ENCODE measurements around the gene TOP1.

The TOP1 gene

GRCh38 chr20:40996326-40996725 lies 32.3 kb upstream of the TOP1 start:
- Histone ChIP-seq H4K12ac (ENCODE audit: low read depth, low read length) (no peak overlapping the region), H3K9me3 (ENCODE audit: insufficient read depth, low read depth, low read length) (peaks cover 1% of the 10 kb centered on the region), H4K8ac (ENCODE audit: low read depth, low read length) (no peak overlapping the region), H3K27ac (ENCODE audit: low read depth, low read length) (no peak overlapping the region), H3K18ac (ENCODE audit: low read length) (no peak overlapping the region), H3K79me2 (ENCODE audit: control insufficient read depth, insufficient read depth, low read length, poor library complexity) (no peaks in the 10 kb centered on the region), H3K23ac (ENCODE audit: low read length) (no peak overlapping the region), H3K4me3 (ENCODE audit: low read depth, low read length) (no peak overlapping the region), H3K9ac (ENCODE audit: low read length) (no peak overlapping the region), H2BK12ac (ENCODE audit: low read length) (no peak overlapping the region), H3K27me3 (ENCODE audit: insufficient read depth, low read length) (no peaks in the 10 kb centered on the region), H2AFZ (ENCODE audit: insufficient read depth, low read length, poor library complexity) (no peak overlapping the region), H3K4me2 (ENCODE audit: low read length) (no peak overlapping the region), H3K36me3 (ENCODE audit: control insufficient read depth in 1 of 2, insufficient read depth in 2 of 2, low read length in 2 of 2) (no peaks in the 10 kb centered on the region), H2BK120ac (ENCODE audit: insufficient read depth, low read length, poor library complexity) (no peak overlapping the region), H3K4ac (ENCODE audit: low read depth, low read length) (no peak overlapping the region), H2BK5ac (ENCODE audit: low read depth, low read length, poor library complexity) (no peak overlapping the region), H3K14ac (ENCODE audit: low read length) (no peak overlapping the region), H3K4me1 (ENCODE audit: control insufficient read depth in 1 of 2, insufficient read depth in 2 of 2, low read length in 2 of 2) (no peaks in the 10 kb centered on the region), H3K79me1 (ENCODE audit: low read length) (no peaks in the 10 kb centered on the region), H4K91ac (ENCODE audit: low read depth, low read length) (no peak overlapping the region), H2AK5ac (ENCODE audit: low read length) (no peak overlapping the region)
- no CpG with 5 or more reads among the region's 1 CpG for WGBS (ENCODE audit: extremely low coverage, insufficient coverage, insufficient read length)
- no peak for DNase-seq

GRCh38 chr20:40997116-40997515 lies 31.5 kb upstream of the TOP1 start:
- Histone ChIP-seq H3K9me3 (ENCODE audit: insufficient read depth, low read depth, low read length) (peaks cover 1% of the 10 kb centered on the region), H3K23ac (ENCODE audit: low read length) (no peak overlapping the region), H2BK5ac (ENCODE audit: low read depth, low read length, poor library complexity) (no peak overlapping the region), H3K79me1 (ENCODE audit: low read length) (no peaks in the 10 kb centered on the region), H4K91ac (ENCODE audit: low read depth, low read length) (no peak overlapping the region), H2AFZ (ENCODE audit: insufficient read depth, low read length, poor library complexity) (no peak overlapping the region), H3K79me2 (ENCODE audit: control insufficient read depth, insufficient read depth, low read length, poor library complexity) (no peaks in the 10 kb centered on the region), H3K27me3 (ENCODE audit: insufficient read depth, low read length) (no peaks in the 10 kb centered on the region), H3K14ac (ENCODE audit: low read length) (no peak overlapping the region), H2BK120ac (ENCODE audit: insufficient read depth, low read length, poor library complexity) (no peak overlapping the region), H4K12ac (ENCODE audit: low read depth, low read length) (no peak overlapping the region), H3K4me1 (ENCODE audit: control insufficient read depth in 1 of 2, insufficient read depth in 2 of 2, low read length in 2 of 2) (no peaks in the 10 kb centered on the region), H4K8ac (ENCODE audit: low read depth, low read length) (no peak overlapping the region), H3K18ac (ENCODE audit: low read length) (no peak overlapping the region), H3K9ac (ENCODE audit: low read length) (no peak overlapping the region), H2BK12ac (ENCODE audit: low read length) (no peak overlapping the region), H3K4me3 (ENCODE audit: low read depth, low read length) (no peak overlapping the region), H3K4ac (ENCODE audit: low read depth, low read length) (no peak overlapping the region), H3K27ac (ENCODE audit: low read depth, low read length) (no peak overlapping the region), H3K36me3 (ENCODE audit: control insufficient read depth in 1 of 2, insufficient read depth in 2 of 2, low read length in 2 of 2) (no peaks in the 10 kb centered on the region), H3K4me2 (ENCODE audit: low read length) (no peak overlapping the region), H2AK5ac (ENCODE audit: low read length) (no peak overlapping the region)
- no peak for DNase-seq
- WGBS (ENCODE audit: extremely low coverage, insufficient coverage, insufficient read length), result no CpG with 5 or more reads among the region's 6 CpGs

- Histone ChIP-seq H3K4me3 (ENCODE audit: low read depth, low read length) (no peak overlapping the region), H3K4me2 (ENCODE audit: low read length) (no peak overlapping the region), H2AFZ (ENCODE audit: insufficient read depth, low read length, poor library complexity) (no peak overlapping the region), H3K79me2 (ENCODE audit: control insufficient read depth, insufficient read depth, low read length, poor library complexity) (no peaks in the 10 kb centered on the region), H4K91ac (ENCODE audit: low read depth, low read length) (no peak overlapping the region), H2BK5ac (ENCODE audit: low read depth, low read length, poor library complexity) (no peak overlapping the region), H3K27me3 (ENCODE audit: insufficient read depth, low read length) (no peaks in the 10 kb centered on the region), H3K9me3 (ENCODE audit: insufficient read depth, low read depth, low read length) (peaks cover 1% of the 10 kb centered on the region), H3K23ac (ENCODE audit: low read length) (no peak overlapping the region), H2BK12ac (ENCODE audit: low read length) (no peak overlapping the region), H4K12ac (ENCODE audit: low read depth, low read length) (no peak overlapping the region), H3K36me3 (ENCODE audit: control insufficient read depth in 1 of 2, insufficient read depth in 2 of 2, low read length in 2 of 2) (no peaks in the 10 kb centered on the region), H2BK120ac (ENCODE audit: insufficient read depth, low read length, poor library complexity) (no peak overlapping the region), H2AK5ac (ENCODE audit: low read length) (no peak overlapping the region), H3K4me1 (ENCODE audit: control insufficient read depth in 1 of 2, insufficient read depth in 2 of 2, low read length in 2 of 2) (peaks cover 2 to 3% of the 10 kb centered on the region in 2 experiments), H3K14ac (ENCODE audit: low read length) (no peak overlapping the region), H3K9ac (ENCODE audit: low read length) (no peak overlapping the region), H3K79me1 (ENCODE audit: low read length) (no peaks in the 10 kb centered on the region), H3K4ac (ENCODE audit: low read depth, low read length) (no peak overlapping the region), H3K18ac (ENCODE audit: low read length) (no peak overlapping the region), H4K8ac (ENCODE audit: low read depth, low read length) (no peak overlapping the region), H3K27ac (ENCODE audit: low read depth, low read length) (no peak overlapping the region)
- WGBS (ENCODE audit: extremely low coverage, insufficient coverage, insufficient read length), result no CpG with 5 or more reads among the region's 4 CpGs
- no peak for DNase-seq
These were observed 28.8 kb upstream of the TOP1 start for GRCh38 chr20:40999841-41000240.

- Histone ChIP-seq H4K91ac (ENCODE audit: low read depth, low read length) (no peak overlapping the region), H2BK12ac (ENCODE audit: low read length) (no peak overlapping the region), H2AFZ (ENCODE audit: insufficient read depth, low read length, poor library complexity) (no peak overlapping the region), H3K36me3 (ENCODE audit: control insufficient read depth in 1 of 2, insufficient read depth in 2 of 2, low read length in 2 of 2) (no peaks in the 10 kb centered on the region), H2BK5ac (ENCODE audit: low read depth, low read length, poor library complexity) (no peak overlapping the region), H3K23ac (ENCODE audit: low read length) (no peak overlapping the region), H3K27me3 (ENCODE audit: insufficient read depth, low read length) (no peaks in the 10 kb centered on the region), H3K4me2 (ENCODE audit: low read length) (no peak overlapping the region), H3K14ac (ENCODE audit: low read length) (no peak overlapping the region), H3K79me1 (ENCODE audit: low read length) (no peaks in the 10 kb centered on the region), H3K18ac (ENCODE audit: low read length) (no peak overlapping the region), H3K4me3 (ENCODE audit: low read depth, low read length) (no peak overlapping the region), H2AK5ac (ENCODE audit: low read length) (no peak overlapping the region), H2BK120ac (ENCODE audit: insufficient read depth, low read length, poor library complexity) (no peak overlapping the region), H4K12ac (ENCODE audit: low read depth, low read length) (no peak overlapping the region), H3K4ac (ENCODE audit: low read depth, low read length) (no peak overlapping the region), H3K79me2 (ENCODE audit: control insufficient read depth, insufficient read depth, low read length, poor library complexity) (no peaks in the 10 kb centered on the region), H3K9ac (ENCODE audit: low read length) (no peak overlapping the region), H3K4me1 (ENCODE audit: control insufficient read depth in 1 of 2, insufficient read depth in 2 of 2, low read length in 2 of 2) (peaks cover 2 to 3% of the 10 kb centered on the region in 2 experiments), H4K8ac (ENCODE audit: low read depth, low read length) (no peak overlapping the region), H3K9me3 (ENCODE audit: insufficient read depth, low read depth, low read length) (peaks cover 1% of the 10 kb centered on the region), H3K27ac (ENCODE audit: low read depth, low read length) (no peak overlapping the region)
- no CpG with 5 or more reads among the region's 2 CpGs for WGBS (ENCODE audit: extremely low coverage, insufficient coverage, insufficient read length)
- DNase-seq, result no peak
These were observed 28.0 kb upstream of the TOP1 start for GRCh38 chr20:41000628-41001027.
